Parathyroid adenoma (tissue), 2 donors: ENCODE results near the gene OGT.
"Not testable (repeated sequence)": the region's sequence is repeated elsewhere in the genome, so short reads cannot be mapped to it uniquely, and the experiment has no call there.

ENCODE experiments used
- H2AFZ ChIP-seq: fragments of 300-600 bp; sonication (generic); one replicate; pipeline ENCODE4 v1.7.0; 2017; ENCODE audit warnings: antibody characterized with exemption, mild to moderate bottlenecking
- H3K27ac ChIP-seq: fragments of 300-600 bp; sonication (generic); one replicate; pipeline ENCODE4 v1.7.0; 2017
- H3K27me3 ChIP-seq: fragments of 300-600 bp; sonication (generic); one replicate; pipeline ENCODE4 v1.7.0; 2017; ENCODE audit warnings: low read length; ENCODE audit not compliant: control insufficient read depth, insufficient read depth
- H3K36me3 ChIP-seq: fragments of 300-600 bp; sonication (generic); one replicate; pipeline ENCODE4 v1.7.0; 2017; ENCODE audit warnings: low read length; ENCODE audit not compliant: control insufficient read depth, insufficient read depth
- H3K4me1 ChIP-seq: fragments of 300-600 bp; sonication (generic); one replicate; pipeline ENCODE4 v1.7.0; 2017; ENCODE audit warnings: control low read depth
- H3K4me2 ChIP-seq: fragments of 300-600 bp; sonication (generic); one replicate; pipeline ENCODE4 v1.7.0; 2017; ENCODE audit warnings: low read length
- H3K4me3 ChIP-seq: fragments of 300-600 bp; sonication (generic); one replicate; pipeline ENCODE4 v1.7.0; 2017; ENCODE audit warnings: low read depth, low read length
- H3K79me2 ChIP-seq: fragments of 300-600 bp; sonication (generic); one replicate; pipeline ENCODE4 v1.7.0; 2017; ENCODE audit warnings: control low read depth
- H3K9ac ChIP-seq: fragments of 300-600 bp; sonication (generic); one replicate; pipeline ENCODE4 v1.7.0; 2017; ENCODE audit warnings: mild to moderate bottlenecking
- H3K9me3 ChIP-seq: fragments of 300-600 bp; sonication (generic); one replicate; pipeline ENCODE4 v1.7.0; 2017; ENCODE audit warnings: low read length; ENCODE audit not compliant: control insufficient read depth
- CTCF ChIP-seq: fragments of 300-600 bp; sonication (generic); IDR thresholded peaks from one replicate; pipeline ENCODE4 v1.7.0; 2017; ENCODE audit warnings: antibody characterized with exemption, mild to moderate bottlenecking
- donor health status: primary hyperparathyroidism.

OGT gene

GRCh38 chrX:71549986-71550385 is 17.1 kb downstream of the OGT start:
- Histone ChIP-seq H3K9me3 (no peaks in the 10 kb centered on the region), H2AFZ (no peak overlapping the region), H3K36me3 (no peaks in the 10 kb centered on the region), H3K9ac (no peak overlapping the region), H3K27ac (no peak overlapping the region), H3K4me1 (no peaks in the 10 kb centered on the region), H3K27me3 (no peaks in the 10 kb centered on the region), H3K4me2 (no peak overlapping the region), H3K79me2 (peaks cover 9% of the 10 kb centered on the region), H3K4me3 (no peak overlapping the region)
- TF ChIP-seq CTCF = no peak

DNA sequence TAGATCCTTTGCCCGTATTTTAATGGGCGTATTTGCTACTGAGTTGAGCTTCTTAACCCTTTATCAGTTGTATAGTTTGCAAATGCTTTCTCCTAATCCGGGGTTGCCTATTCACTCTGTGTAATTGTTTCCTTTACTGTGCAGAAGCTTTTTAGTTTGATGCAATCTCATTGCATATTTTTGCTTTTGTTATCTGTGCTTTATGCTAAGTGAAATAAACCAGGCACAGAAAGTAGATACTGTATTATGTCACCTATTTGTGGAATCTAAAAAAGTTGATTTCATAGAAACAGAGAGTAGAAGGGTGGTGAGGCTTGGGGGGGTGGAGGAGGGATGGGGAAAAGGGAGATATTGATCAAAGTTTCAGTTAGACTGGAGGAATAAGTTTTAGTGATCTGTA is 17.7 kb downstream of the OGT start:
- Histone ChIP-seq H3K4me1 (no peaks in the 10 kb centered on the region), H3K4me2 (no peak overlapping the region), H3K4me3 (no peak overlapping the region), H3K9ac (no peak overlapping the region), H3K79me2 (peaks cover 12% of the 10 kb centered on the region), H3K27me3 (no peaks in the 10 kb centered on the region), H3K36me3 (no peaks in the 10 kb centered on the region), H2AFZ (no peak overlapping the region), H3K27ac (no peak overlapping the region), H3K9me3 (no peaks in the 10 kb centered on the region)
- no peak for TF ChIP-seq CTCF

GRCh38 chrX:71556036-71556435 is 23.1 kb downstream of the OGT start:
- TF ChIP-seq CTCF = no peak
- H3K9ac ChIP-seq = no peak overlapping the region
- no peak overlapping the region for H2AFZ ChIP-seq
- H3K27ac ChIP-seq = no peak overlapping the region
- H3K36me3 ChIP-seq = no peaks in the 10 kb centered on the region
- no peaks in the 10 kb centered on the region for H3K4me1 ChIP-seq
- no peak overlapping the region for H3K4me2 ChIP-seq
- no peaks in the 10 kb centered on the region for H3K9me3 ChIP-seq
- H3K4me3 ChIP-seq = no peak overlapping the region
- peaks cover 3% of the 10 kb centered on the region for H3K79me2 ChIP-seq
- no peaks in the 10 kb centered on the region for H3K27me3 ChIP-seq

DNA sequence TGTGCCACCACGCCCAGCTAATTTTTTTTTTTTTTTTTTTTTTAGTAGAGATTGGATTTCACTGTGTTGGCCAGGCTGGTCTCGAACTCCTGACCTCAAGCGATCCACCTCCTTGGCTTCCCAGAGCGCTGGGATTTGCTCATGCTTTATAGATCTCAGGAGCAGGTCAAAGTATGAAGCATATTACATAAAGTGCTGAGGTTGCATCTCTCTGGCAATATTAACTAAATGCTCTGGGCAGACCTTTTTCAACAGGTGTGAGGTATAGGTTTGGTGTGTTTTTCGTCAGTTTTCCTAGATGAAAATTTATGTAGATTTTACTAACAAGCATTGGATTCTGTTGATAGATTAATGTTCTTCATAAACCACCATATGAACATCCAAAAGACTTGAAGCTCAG is 26.0 kb downstream of the OGT start:
- Histone ChIP-seq H3K9me3 (no peaks in the 10 kb centered on the region), H3K9ac (no peak overlapping the region), H3K36me3 (no peaks in the 10 kb centered on the region), H3K4me3 (no peak overlapping the region), H3K27me3 (no peaks in the 10 kb centered on the region), H2AFZ (no peak overlapping the region), H3K79me2 (peaks cover 3% of the 10 kb centered on the region), H3K27ac (no peak overlapping the region), H3K4me1 (no peaks in the 10 kb centered on the region), H3K4me2 (no peak overlapping the region)
- TF ChIP-seq CTCF = no peak

GRCh38 chrX:71559773-71560172 is 26.9 kb downstream of the OGT start:
- H3K27ac ChIP-seq, H3K4me1 ChIP-seq, H3K4me3 ChIP-seq, H2AFZ ChIP-seq, H3K9me3 ChIP-seq, H3K9ac ChIP-seq, H3K36me3 ChIP-seq, H3K27me3 ChIP-seq, H3K79me2 ChIP-seq, H3K4me2 ChIP-seq: not testable (repeated sequence)
